ENCODE data around the gene GBX2. TPM values are rescaled to one million over a fixed set of nuclear protein-coding genes. Genes with fewer than 3 reads are reported as not detected.

GBX2 gene
- total RNA-seq, 4 donors from 2014 or later, result not detected

- H3K36me3 ChIP-seq, result no peaks in the 10 kb centered on the region
Observed at GRCh38 chr2:236130349-236130998, 37.7 kb downstream of the GBX2 start.

GRCh38 chr2:236129935-236130334 lies 38.3 kb downstream of the GBX2 start:
- no peaks in the 10 kb centered on the region for H3K9me3 ChIP-seq
- peaks cover 0 to 2% of the 10 kb centered on the region in 2 donors for H3K36me3 ChIP-seq
- ATAC-seq, result no peak
- no peaks in the 10 kb centered on the region for H3K27me3 ChIP-seq
- no peak for TF ChIP-seq CTCF (IDR thresholded peaks at IDR 0.05 in 4 of 5, conservative IDR thresholded peaks at IDR 0.05 in 1 of 5)
- no peak for TF ChIP-seq POLR2A (IDR thresholded peaks at IDR 0.05)
- no peak overlapping the region for H3K27ac ChIP-seq
- in situ Hi-C loops (cut with MboI; ENCODE audit: low sequenced_read_pairs in 4 of 4), result no loop called here
- DNase-seq, result no peak
- intact Hi-C loops (cut with DNase I; ENCODE audit: low total_unique reads), result no loop called here
- H3K4me1 ChIP-seq, result no peaks in the 10 kb centered on the region
- no peak overlapping the region for H3K4me3 ChIP-seq

More at GRCh38 chr2:236130349-236130998, 37.7 kb downstream of the GBX2 start:
- Histone ChIP-seq H3K27me3 (no peaks in the 10 kb centered on the region), H3K27ac (no peak overlapping the region), H3K9me3 (no peaks in the 10 kb centered on the region), H3K4me3 (no peak overlapping the region), H3K4me1 (no peaks in the 10 kb centered on the region)
- DNase-seq (no peak), ATAC-seq (no peak)
- TF ChIP-seq CTCF (IDR thresholded peaks at IDR 0.05 in 4 of 5, conservative IDR thresholded peaks at IDR 0.05 in 1 of 5) (no peak), POLR2A (IDR thresholded peaks at IDR 0.05) (no peak)
- intact Hi-C loops (cut with DNase I; ENCODE audit: low total_unique reads), result no loop called here
- in situ Hi-C loops (cut with MboI; ENCODE audit: low sequenced_read_pairs in 4 of 4), result no loop called here

DNA sequence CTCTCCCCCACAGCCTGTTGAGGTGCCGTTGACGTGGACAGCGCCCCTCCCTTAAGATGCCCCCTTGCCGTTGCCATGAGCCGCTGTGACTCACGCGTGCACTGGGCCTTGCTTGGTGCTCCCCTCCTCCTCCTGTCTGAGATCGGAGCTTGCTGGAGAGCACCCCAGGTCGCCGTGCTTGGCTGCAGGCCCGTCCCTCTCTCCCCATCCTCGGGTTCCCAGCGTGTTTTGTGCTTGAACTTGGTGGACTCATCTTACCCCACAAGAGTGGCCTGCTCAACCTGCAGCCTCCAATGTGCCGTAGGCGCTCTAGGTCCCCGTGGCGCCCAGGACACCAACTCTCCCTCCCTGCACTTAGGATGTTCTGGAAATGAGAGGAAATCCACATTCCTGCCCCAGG lies 39.9 kb downstream of the GBX2 start:
- Histone ChIP-seq H3K27me3 (no peaks in the 10 kb centered on the region), H3K4me1 (no peaks in the 10 kb centered on the region), H3K36me3 (peaks cover 0 to 13% of the 10 kb centered on the region in 2 donors), H3K9me3 (no peaks in the 10 kb centered on the region), H3K27ac (no peak overlapping the region), H3K4me3 (no peak overlapping the region)
- intact Hi-C loops (cut with DNase I; ENCODE audit: low total_unique reads) (no loop called here), in situ Hi-C loops (cut with MboI; ENCODE audit: low sequenced_read_pairs in 4 of 4) (no loop called here)
- ATAC-seq (no peak), DNase-seq (peak in 1 of 2 donors; percentile 1)
- TF ChIP-seq POLR2A (IDR thresholded peaks at IDR 0.05), result no peak
- no peak for TF ChIP-seq CTCF (IDR thresholded peaks at IDR 0.05 in 4 of 5, conservative IDR thresholded peaks at IDR 0.05 in 1 of 5)

GRCh38 chr2:236127010-236127409 lies 41.2 kb downstream of the GBX2 start:
- H3K4me3 ChIP-seq, result no peak overlapping the region
- H3K36me3 ChIP-seq, result peaks cover 0 to 13% of the 10 kb centered on the region in 2 donors
- intact Hi-C loops (cut with DNase I; ENCODE audit: low total_unique reads), result no loop called here

More at GRCh38 chr2:236127010-236127409, 41.2 kb downstream of the GBX2 start:
- in situ Hi-C loops (cut with MboI; ENCODE audit: low sequenced_read_pairs in 4 of 4), result no loop called here
- H3K4me1 ChIP-seq, result no peaks in the 10 kb centered on the region
- ATAC-seq (no peak), DNase-seq (peak in 1 of 2 donors; percentile 1)
- no peaks in the 10 kb centered on the region for H3K9me3 ChIP-seq
- no peaks in the 10 kb centered on the region for H3K27me3 ChIP-seq
- no peak for TF ChIP-seq CTCF (IDR thresholded peaks at IDR 0.05 in 4 of 5, conservative IDR thresholded peaks at IDR 0.05 in 1 of 5)
- TF ChIP-seq POLR2A (IDR thresholded peaks at IDR 0.05), result no peak
- no peak overlapping the region for H3K27ac ChIP-seq

Data from gastrocnemius medialis (tissue), 4 donors.